GM12801 (cell line): ENCODE data around the gene ATPAF1.

Source experiments
- CTCF ChIP-seq: IDR thresholded peaks from one replicate; pipeline ENCODE4 v1.5.1; 2011; ENCODE audit warnings: control low read depth; ENCODE audit not compliant: insufficient read length; ENCODE audit errors: extremely low read depth

Gene ATPAF1

GRCh38 chr1:46659307-46659870, 8.8 kb downstream of the ATPAF1 start:
- TF ChIP-seq CTCF: no peak

- no peak for TF ChIP-seq CTCF
These were observed 10.4 kb downstream of the ATPAF1 start for GRCh38 chr1:46657775-46658174.

GRCh38 chr1:46656643-46657042, 11.5 kb downstream of the ATPAF1 start:
- TF ChIP-seq CTCF: no peak

GRCh38 chr1:46655848-46656247, 12.3 kb downstream of the ATPAF1 start:
- no peak for TF ChIP-seq CTCF

- TF ChIP-seq CTCF: no peak
These were observed 14.2 kb downstream of the ATPAF1 start for GRCh38 chr1:46654012-46654411.

GRCh38 chr1:46653405-46653958, 14.7 kb downstream of the ATPAF1 start:
- TF ChIP-seq CTCF: no peak

GRCh38 chr1:46652321-46653100, 15.7 kb downstream of the ATPAF1 start:
- no peak for TF ChIP-seq CTCF
